Mesodermal cell (in vitro differentiated cells): Measurements from ENCODE around the gene GPT2.
"Not testable (repeated sequence)": the region's sequence is repeated elsewhere in the genome, so short reads cannot be mapped to it uniquely, and the experiment has no call there.

ENCODE experiments used
- H3K27ac ChIP-seq: 2 replicates; pipeline ENCODE4 v1.7.0; 2013; ENCODE audit warnings: mild to moderate bottlenecking, low read depth, low read length, moderate library complexity; ENCODE audit not compliant: severe bottlenecking
- H3K36me3 ChIP-seq: 2 replicates; pipeline ENCODE4 v1.7.1; 2013; ENCODE audit warnings: mild to moderate bottlenecking, low read length, moderate library complexity; ENCODE audit not compliant: control insufficient read depth, insufficient read depth
- H3K4me1 ChIP-seq: one replicate; pipeline ENCODE4 v1.7.1; 2013; ENCODE audit warnings: mild to moderate bottlenecking, low read length; ENCODE audit not compliant: insufficient read depth, control insufficient read depth, poor library complexity, severe bottlenecking
- H3K4me3 ChIP-seq: 2 replicates; pipeline ENCODE4 v1.7.0; 2013; ENCODE audit warnings: low read length, control low read depth, mild to moderate bottlenecking; ENCODE audit not compliant: insufficient read depth, poor library complexity, severe bottlenecking; ENCODE audit errors: extremely low read depth
- H3K9me3 ChIP-seq: 2 replicates; pipeline ENCODE4 v1.7.1; 2013; ENCODE audit warnings: mild to moderate bottlenecking, low read length, moderate library complexity; ENCODE audit not compliant: control insufficient read depth
- WGBS, 2 experiments: methylation state at CpG; one replicate each; pipeline ENCODE4 v1.1.5; 2013; ENCODE audit warnings: missing lambda C conversion rate in 2 of 2; ENCODE audit not compliant: insufficient coverage in 2 of 2; 5-methylcytosine and 5-hydroxymethylcytosine counted together

GPT2 gene

DNA sequence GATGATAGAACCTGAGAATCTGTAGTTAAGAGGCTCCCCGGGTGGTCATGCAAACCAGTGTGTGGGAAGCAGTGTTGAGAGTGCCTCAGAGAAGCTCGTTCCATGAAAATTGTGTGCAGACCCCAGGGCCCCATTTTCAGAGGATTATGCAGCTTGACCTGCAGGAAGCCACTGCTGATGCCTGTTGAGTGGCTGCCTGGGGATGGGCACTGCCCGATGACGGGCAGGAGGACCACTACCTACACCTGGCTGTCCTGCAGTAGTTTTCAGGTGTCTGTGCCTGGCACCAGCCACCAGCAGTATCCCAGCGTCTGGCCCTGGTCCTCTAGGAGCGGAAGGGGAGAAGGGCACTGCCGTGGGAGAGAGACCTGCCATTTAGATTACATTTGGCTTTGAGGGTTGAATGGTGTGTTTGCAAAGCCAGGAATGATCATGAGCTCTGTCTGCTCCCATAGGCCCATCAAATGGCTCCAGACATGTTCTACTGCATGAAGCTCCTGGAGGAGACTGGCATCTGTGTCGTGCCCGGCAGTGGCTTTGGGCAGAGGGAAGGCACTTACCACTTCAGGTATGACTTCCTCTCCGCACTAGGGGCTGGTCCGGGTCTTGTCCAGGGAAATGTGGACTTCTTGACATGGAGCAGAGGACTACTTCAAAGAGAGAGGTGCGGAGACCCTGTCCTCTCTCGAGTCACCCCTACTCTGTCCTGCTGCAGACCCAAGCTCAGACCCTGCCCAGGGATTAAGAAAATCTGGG lies 42.5 kb downstream of the GPT2 start:
- no peaks in the 10 kb centered on the region for H3K9me3 ChIP-seq
- H3K27ac ChIP-seq, result no peak overlapping the region
- H3K4me3 ChIP-seq, result no peak overlapping the region
- H3K36me3 ChIP-seq, result peaks cover 61% of the 10 kb centered on the region
- WGBS, 2 experiments, result 94 to 98% methylated on average over 10 to 13 of the region's 13 CpGs
- H3K4me1 ChIP-seq, result no peaks in the 10 kb centered on the region

- no peaks in the 10 kb centered on the region for H3K9me3 ChIP-seq
- peaks cover 55% of the 10 kb centered on the region for H3K36me3 ChIP-seq
- H3K27ac ChIP-seq, result no peak overlapping the region
- no peaks in the 10 kb centered on the region for H3K4me1 ChIP-seq
- 95 to 97% methylated on average over 5 to 7 of the region's 8 CpGs for WGBS, 2 experiments
- H3K4me3 ChIP-seq, result no peak overlapping the region
Measured at GRCh38 chr16:46927273-46927672, 43.1 kb downstream of the GPT2 start.

- H3K4me3 ChIP-seq, result no peak overlapping the region
- H3K4me1 ChIP-seq, result no peaks in the 10 kb centered on the region
- no peak overlapping the region for H3K27ac ChIP-seq
- H3K36me3 ChIP-seq, result peaks cover 39% of the 10 kb centered on the region
- 90 to 92% methylated on average over 13 to 14 of the region's 15 CpGs for WGBS, 2 experiments
- no peaks in the 10 kb centered on the region for H3K9me3 ChIP-seq
Measured at GRCh38 chr16:46928811-46929210, 44.6 kb downstream of the GPT2 start.

GRCh38 chr16:46929378-46930332 lies 45.5 kb downstream of the GPT2 start:
- no peaks in the 10 kb centered on the region for H3K4me1 ChIP-seq
- WGBS, 2 experiments, result 75 to 76% methylated on average over 34 to 41 of the region's 43 CpGs
- no peak overlapping the region for H3K27ac ChIP-seq
- peaks cover 31% of the 10 kb centered on the region for H3K36me3 ChIP-seq
- no peaks in the 10 kb centered on the region for H3K9me3 ChIP-seq
- no peak overlapping the region for H3K4me3 ChIP-seq

GRCh38 chr16:46930861-46931260 lies 46.7 kb downstream of the GPT2 start:
- WGBS, 2 experiments, result 99% methylated on average over 7 to 8 of the region's 8 CpGs
- Histone ChIP-seq H3K27ac (no peak overlapping the region), H3K4me3 (no peak overlapping the region), H3K36me3 (peaks cover 28% of the 10 kb centered on the region), H3K4me1 (no peaks in the 10 kb centered on the region), H3K9me3 (no peaks in the 10 kb centered on the region)

DNA sequence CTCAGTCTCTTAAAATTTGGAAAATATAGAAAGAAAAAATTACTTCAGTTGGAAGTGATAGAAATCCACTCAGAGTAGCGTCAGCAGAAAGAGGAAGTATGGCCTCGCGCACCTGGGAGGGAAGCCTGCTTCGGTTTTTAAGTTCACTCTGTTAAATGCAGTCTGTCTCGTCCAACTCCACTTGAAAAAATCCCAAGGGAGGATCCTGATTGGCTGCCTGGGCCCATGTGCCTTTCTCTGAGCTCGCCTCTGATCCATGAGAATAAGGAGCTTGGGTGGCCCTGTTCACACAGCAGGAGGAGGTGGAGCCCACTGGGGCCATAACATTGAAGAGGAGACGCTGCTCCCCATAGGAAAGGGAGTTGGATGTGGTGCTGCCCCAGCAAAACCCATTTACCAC lies 48.6 kb downstream of the GPT2 start:
- 77 to 81% methylated on average over 6 of the region's 7 CpGs for WGBS, 2 experiments
- Histone ChIP-seq H3K27ac (no peak overlapping the region), H3K4me1 (no peaks in the 10 kb centered on the region), H3K9me3 (no peaks in the 10 kb centered on the region), H3K36me3 (peaks cover 21% of the 10 kb centered on the region), H3K4me3 (no peak overlapping the region)

- no peaks in the 10 kb centered on the region for H3K9me3 ChIP-seq
- no peaks in the 10 kb centered on the region for H3K4me1 ChIP-seq
- no peak overlapping the region for H3K4me3 ChIP-seq
- H3K36me3 ChIP-seq, result no peaks in the 10 kb centered on the region
- H3K27ac ChIP-seq, result no peak overlapping the region
Measured at GRCh38 chr16:46937536-46937935, 53.4 kb downstream of the GPT2 start.

GRCh38 chr16:46944713-46945112 lies 60.6 kb downstream of the GPT2 start:
- not testable (repeated sequence) for H3K4me3 ChIP-seq, H3K4me1 ChIP-seq, H3K9me3 ChIP-seq, H3K36me3 ChIP-seq, H3K27ac ChIP-seq
- 92 to 100% methylated on average over 7 to 8 of the region's 8 CpGs for WGBS, 2 experiments

DNA sequence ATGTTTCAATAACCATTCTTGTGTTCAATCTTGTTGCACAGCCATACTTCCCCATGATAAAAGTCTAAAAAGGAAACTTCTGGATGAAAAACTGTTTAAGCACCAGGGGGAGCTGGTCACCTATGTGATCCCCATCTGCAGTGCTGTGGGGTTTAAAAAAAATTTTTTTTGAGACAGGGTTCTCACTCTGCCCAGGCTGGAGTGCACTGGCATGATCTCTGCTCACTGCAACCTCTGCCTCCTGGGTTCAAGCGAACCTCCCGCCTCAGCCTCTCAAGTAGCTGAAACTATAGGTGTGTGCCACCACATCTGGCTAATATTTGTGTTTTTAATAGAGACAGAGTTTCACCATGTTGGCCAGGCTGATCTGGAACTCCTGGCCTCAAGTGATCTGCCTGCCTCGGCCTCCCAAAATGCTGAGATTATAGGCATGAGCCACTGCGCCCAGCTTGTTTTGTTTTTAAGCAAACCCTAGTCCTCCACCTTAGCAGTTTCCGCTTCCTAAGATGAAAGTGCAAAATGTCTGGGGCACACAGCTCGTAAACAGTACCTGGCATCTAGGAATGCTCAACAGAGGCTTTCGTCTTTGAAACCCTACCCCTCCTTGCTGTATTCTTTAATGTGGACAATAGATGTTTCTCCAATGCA lies 63.9 kb downstream of the GPT2 start:
- H3K4me3 ChIP-seq, result no peak overlapping the region
- H3K4me1 ChIP-seq, result no peaks in the 10 kb centered on the region
- no peak overlapping the region for H3K27ac ChIP-seq
- no peaks in the 10 kb centered on the region for H3K36me3 ChIP-seq
- no peaks in the 10 kb centered on the region for H3K9me3 ChIP-seq
- 87 to 94% methylated on average over 7 of the region's 7 CpGs for WGBS, 2 experiments

DNA sequence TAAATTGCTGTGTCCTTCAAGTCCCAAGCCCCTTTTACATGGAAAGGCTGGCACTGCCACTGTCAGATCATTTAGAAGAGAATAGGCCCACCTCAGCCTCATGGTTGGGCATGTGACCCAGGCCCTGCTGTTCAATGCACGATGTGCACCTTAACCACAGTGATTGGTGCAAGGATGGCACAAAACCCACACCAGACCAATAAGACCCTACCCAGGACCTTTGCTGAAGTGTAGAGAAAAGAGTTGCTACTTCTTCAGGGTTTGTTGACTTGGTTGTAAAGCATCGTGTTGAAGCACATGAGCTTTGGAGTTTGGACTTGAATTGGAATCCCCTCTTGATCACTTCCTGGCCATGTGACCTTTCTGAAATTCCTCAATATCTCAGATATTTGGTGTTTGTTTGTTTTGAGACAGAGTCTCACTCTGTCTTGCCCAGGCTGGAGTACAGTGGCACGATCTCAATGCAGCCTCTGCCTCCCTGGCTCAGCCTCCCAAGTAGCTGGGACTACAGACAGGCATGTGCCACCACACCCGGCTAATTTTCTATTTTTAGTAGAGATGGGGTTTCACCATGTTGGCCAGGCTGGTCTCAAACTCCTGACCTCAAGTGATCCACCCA lies 64.5 kb downstream of the GPT2 start:
- 67 to 95% methylated on average over 1 to 3 of the region's 4 CpGs for WGBS, 2 experiments

More for the DNA sequence above, 64.5 kb downstream of the GPT2 start:
- no peaks in the 10 kb centered on the region for H3K4me1 ChIP-seq
- H3K36me3 ChIP-seq, result no peaks in the 10 kb centered on the region
- no peak overlapping the region for H3K4me3 ChIP-seq
- no peaks in the 10 kb centered on the region for H3K9me3 ChIP-seq
- H3K27ac ChIP-seq, result no peak overlapping the region
